Osteoblast (primary cell): ENCODE measurements around the gene WDR12. TPM values are rescaled to one million over a fixed set of nuclear protein-coding genes. Genes with fewer than 3 reads are reported as not detected.
A peak's percentile ranks its signal among the peaks of the same experiment; 100 is the strongest.
"Not testable (repeated sequence)": the region's sequence is repeated elsewhere in the genome, so short reads cannot be mapped to it uniquely, and the experiment has no call there.

ENCODE experiments used
- DNase-seq: peaks from one replicate; pipeline ENCODE4 v3.0.0; 2011; ENCODE audit warnings: low spot score, mixed read lengths; ENCODE audit not compliant: insufficient read length; ENCODE audit errors: missing footprints
- H2AFZ ChIP-seq: 2 replicates; pipeline ENCODE4 v1.6.0; 2011; ENCODE audit warnings: mild to moderate bottlenecking, low read length
- H3K27ac ChIP-seq: 2 replicates; pipeline ENCODE4 v1.5.1; 2011; ENCODE audit warnings: mild to moderate bottlenecking, low read depth, low read length, moderate library complexity
- H3K27me3 ChIP-seq: 2 replicates; pipeline ENCODE4 v1.6.0; 2012; ENCODE audit warnings: mild to moderate bottlenecking, control low read depth, inconsistent platforms, low read length, moderate library complexity; ENCODE audit not compliant: insufficient read depth
- H3K36me3 ChIP-seq: 2 replicates; pipeline ENCODE4 v1.5.1; 2011; ENCODE audit warnings: mild to moderate bottlenecking, low read length, control low read depth, moderate library complexity; ENCODE audit not compliant: insufficient read depth
- H3K4me1 ChIP-seq: 2 replicates; pipeline ENCODE4 v1.5.1; 2011; ENCODE audit warnings: mild to moderate bottlenecking, low read length, control low read depth, moderate library complexity; ENCODE audit not compliant: insufficient read depth
- H3K4me2 ChIP-seq: 2 replicates; pipeline ENCODE4 v1.6.0; 2011; ENCODE audit warnings: mild to moderate bottlenecking, low read length; ENCODE audit not compliant: insufficient read depth
- H3K4me3 ChIP-seq: fragments of 200-600 bp; sonication (generic); 3 replicates; pipeline ENCODE4 v1.5.1; 2012; ENCODE audit warnings: mild to moderate bottlenecking, low read length, inconsistent platforms; ENCODE audit not compliant: insufficient read depth
- H3K79me2 ChIP-seq: 2 replicates; pipeline ENCODE4 v1.6.0; 2012; ENCODE audit warnings: mild to moderate bottlenecking, low read length, control low read depth, inconsistent platforms; ENCODE audit not compliant: insufficient read depth
- H3K9me3 ChIP-seq: 2 replicates; pipeline ENCODE4 v1.5.1; 2011; ENCODE audit warnings: low read depth, low read length, control low read depth
- H4K20me1 ChIP-seq: 2 replicates; pipeline ENCODE4 v1.6.0; 2012; ENCODE audit warnings: mild to moderate bottlenecking, low read length, control low read depth; ENCODE audit not compliant: insufficient read depth
- total RNA-seq: library from RNA; depleted of rRNA; stranded (reverse); fragments of >200 nt; gene quantifications from 2 replicates; pipeline ENCODE4 v1.2.3, GENCODE V29; 2012
- TF ChIP-seq, protein P1 (sequence below): IDR thresholded peaks from 2 replicates; pipeline ENCODE4 v1.5.1; 2011; ENCODE audit warnings: mild to moderate bottlenecking, low read depth, low read length, moderate library complexity; ENCODE audit errors: extremely low read depth

Gene WDR12
- total RNA-seq, 1 donor = 21.4 TPM

DNA sequence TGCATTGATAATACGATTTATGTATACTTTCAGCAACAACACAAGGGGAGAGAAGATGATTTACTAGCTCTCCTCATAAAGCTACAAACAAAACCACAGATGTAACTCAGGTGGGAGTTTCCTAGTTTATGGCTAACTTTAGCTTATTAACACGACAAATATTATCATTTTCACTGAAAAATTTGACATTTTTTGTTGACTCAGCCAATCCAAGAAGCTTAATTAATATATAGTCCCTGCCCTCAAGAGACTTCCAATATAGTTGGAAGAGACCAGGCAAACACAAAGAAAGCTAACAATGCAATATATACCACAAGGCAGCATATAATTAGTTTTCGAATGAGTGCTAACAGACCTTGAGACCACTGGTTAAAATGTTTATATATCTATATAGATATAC is 775 bp downstream of the WDR12 start:
- Histone ChIP-seq H3K27ac (peak overlapping the region; percentile 90), H3K79me2 (peaks cover 41% of the 10 kb centered on the region)
- TF ChIP-seq, protein P1, sequence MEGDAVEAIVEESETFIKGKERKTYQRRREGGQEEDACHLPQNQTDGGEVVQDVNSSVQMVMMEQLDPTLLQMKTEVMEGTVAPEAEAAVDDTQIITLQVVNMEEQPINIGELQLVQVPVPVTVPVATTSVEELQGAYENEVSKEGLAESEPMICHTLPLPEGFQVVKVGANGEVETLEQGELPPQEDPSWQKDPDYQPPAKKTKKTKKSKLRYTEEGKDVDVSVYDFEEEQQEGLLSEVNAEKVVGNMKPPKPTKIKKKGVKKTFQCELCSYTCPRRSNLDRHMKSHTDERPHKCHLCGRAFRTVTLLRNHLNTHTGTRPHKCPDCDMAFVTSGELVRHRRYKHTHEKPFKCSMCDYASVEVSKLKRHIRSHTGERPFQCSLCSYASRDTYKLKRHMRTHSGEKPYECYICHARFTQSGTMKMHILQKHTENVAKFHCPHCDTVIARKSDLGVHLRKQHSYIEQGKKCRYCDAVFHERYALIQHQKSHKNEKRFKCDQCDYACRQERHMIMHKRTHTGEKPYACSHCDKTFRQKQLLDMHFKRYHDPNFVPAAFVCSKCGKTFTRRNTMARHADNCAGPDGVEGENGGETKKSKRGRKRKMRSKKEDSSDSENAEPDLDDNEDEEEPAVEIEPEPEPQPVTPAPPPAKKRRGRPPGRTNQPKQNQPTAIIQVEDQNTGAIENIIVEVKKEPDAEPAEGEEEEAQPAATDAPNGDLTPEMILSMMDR = no peak

DNA sequence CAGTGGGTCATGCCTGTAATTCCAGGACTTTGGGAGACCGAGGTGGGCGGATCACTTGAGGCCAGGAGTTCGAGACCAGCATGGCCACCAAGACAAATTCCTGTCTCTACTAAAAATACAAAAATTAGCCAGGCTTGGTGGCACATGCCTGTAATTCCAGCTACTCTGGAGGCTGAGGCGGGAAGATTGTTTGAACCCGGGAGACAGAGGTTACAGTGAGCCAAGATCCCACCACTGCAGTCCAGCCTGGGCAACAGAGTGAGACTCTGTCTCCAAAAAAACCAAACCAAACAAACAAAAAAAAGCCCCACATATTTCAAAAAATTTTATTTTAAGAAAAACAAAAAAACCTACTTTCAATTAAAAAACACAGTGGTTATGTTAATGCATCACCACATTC is 1.2 kb downstream of the WDR12 start:
- Histone ChIP-seq H3K4me1 (peaks cover 15% of the 10 kb centered on the region), H3K4me2 (peak overlapping the region; percentile 97), H3K4me3 (peak overlapping the region; percentile 84), H3K79me2 (peaks cover 44% of the 10 kb centered on the region)
- not testable (repeated sequence) for H3K27me3 ChIP-seq, H4K20me1 ChIP-seq, H3K9me3 ChIP-seq, H3K36me3 ChIP-seq, H2AFZ ChIP-seq, DNase-seq, H3K27ac ChIP-seq

More for the DNA sequence above, 775 bp downstream of the WDR12 start:
- H3K4me2 ChIP-seq = peak overlapping the region; percentile 97
- peak overlapping the region; percentile 84 for H3K4me3 ChIP-seq
- H3K4me1 ChIP-seq = peaks cover 15% of the 10 kb centered on the region
- H2AFZ ChIP-seq = no peak overlapping the region
- DNase-seq = no peak
- H4K20me1 ChIP-seq = no peaks in the 10 kb centered on the region
- H3K9me3 ChIP-seq = no peaks in the 10 kb centered on the region
- H3K36me3 ChIP-seq = no peaks in the 10 kb centered on the region
- no peaks in the 10 kb centered on the region for H3K27me3 ChIP-seq

DNA sequence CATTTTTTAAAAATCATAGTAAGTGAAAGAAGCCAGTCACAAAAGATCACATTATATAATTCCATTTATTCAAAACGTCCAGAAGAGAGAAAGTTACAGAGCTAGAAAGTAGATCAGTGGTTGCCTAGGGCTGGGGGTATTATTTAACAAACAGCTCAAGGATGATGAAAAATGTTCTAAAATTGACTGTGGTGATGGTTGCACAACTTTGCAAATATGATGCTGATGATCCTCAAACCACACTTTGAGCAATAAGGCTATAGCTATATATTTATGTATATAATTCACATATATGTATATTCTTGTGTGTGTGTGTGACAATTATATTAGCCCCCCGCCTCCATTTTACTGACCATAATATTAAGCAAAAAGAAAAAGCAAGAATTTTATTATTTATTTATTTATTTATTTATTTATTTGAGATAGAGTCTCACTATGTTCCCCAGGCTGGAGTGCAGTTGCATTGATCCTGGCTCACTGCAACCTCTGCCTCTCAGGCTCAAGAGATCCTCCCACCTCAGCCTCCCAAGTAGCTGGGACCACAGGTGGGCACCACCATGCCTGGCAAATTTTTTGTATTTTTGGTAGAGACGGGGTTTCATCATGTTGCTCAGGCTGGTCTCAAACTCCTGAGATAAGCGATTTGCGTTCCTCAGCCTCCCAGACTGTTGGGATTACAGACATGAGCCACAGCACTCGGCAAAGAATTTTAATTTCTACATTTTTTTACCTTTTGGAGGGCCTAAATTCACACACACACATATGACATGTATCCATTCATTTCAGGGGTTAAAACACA is 1.9 kb downstream of the WDR12 start:
- Histone ChIP-seq H3K36me3 (peaks cover 4% of the 10 kb centered on the region), H3K4me1 (peaks cover 15% of the 10 kb centered on the region), H3K79me2 (peaks cover 48% of the 10 kb centered on the region), H3K4me3 (no peak overlapping the region), H3K4me2 (peak overlapping the region; percentile 97), H3K27ac (no peak overlapping the region), H4K20me1 (no peaks in the 10 kb centered on the region), H2AFZ (no peak overlapping the region), H3K9me3 (no peaks in the 10 kb centered on the region), H3K27me3 (no peaks in the 10 kb centered on the region)
- no peak for DNase-seq
- TF ChIP-seq, protein P1 = no peak

DNA sequence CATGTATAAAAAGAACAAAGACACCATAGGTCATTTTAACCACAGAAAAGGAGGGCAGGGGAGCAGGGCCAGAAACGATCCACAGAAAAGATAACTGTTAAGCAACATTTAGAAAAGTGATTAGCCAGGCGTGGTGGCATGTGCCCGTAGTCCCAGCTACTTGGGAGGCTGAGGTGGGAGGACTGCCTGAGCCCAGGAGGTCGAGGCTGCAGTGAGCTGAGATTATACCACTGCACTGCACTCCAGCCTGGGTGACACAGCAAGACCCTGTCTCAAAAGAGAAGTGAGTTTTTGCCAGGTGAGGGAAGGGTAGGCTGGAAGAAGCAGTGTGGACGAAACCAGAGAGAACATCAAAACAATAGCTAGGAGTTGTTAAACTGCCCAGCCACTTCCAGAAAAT is 3.3 kb downstream of the WDR12 start:
- H3K79me2 ChIP-seq = peaks cover 53% of the 10 kb centered on the region

DNA sequence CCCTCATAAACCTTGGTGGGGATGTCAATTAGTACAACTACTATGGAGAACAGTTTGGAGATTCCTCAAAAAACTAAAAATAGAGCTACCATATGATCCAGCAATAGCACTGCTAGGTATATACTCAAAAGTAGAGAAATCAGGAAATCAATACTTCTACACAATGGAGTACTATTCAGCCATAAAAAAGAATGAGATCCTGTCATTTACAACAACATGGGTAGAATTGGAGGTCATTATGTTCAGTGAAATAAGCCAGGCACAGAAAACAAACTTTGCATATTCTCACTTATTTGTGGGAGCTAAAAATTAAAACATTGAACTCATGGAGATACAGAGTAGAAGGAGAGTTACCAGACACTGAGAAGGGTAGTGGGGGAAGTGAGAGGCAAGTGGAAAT is 6.0 kb downstream of the WDR12 start:
- H3K4me2 ChIP-seq, H3K27me3 ChIP-seq, H3K27ac ChIP-seq, DNase-seq, H3K9me3 ChIP-seq, H2AFZ ChIP-seq, H3K4me3 ChIP-seq, H3K4me1 ChIP-seq, H4K20me1 ChIP-seq, H3K36me3 ChIP-seq: not testable (repeated sequence)
- peaks cover 46% of the 10 kb centered on the region for H3K79me2 ChIP-seq

More for the DNA sequence above, 3.3 kb downstream of the WDR12 start:
- Histone ChIP-seq H2AFZ (no peak overlapping the region), H3K9me3 (no peaks in the 10 kb centered on the region), H3K27me3 (no peaks in the 10 kb centered on the region), H3K4me2 (no peak overlapping the region), H3K36me3 (peaks cover 4% of the 10 kb centered on the region), H3K4me1 (peaks cover 13% of the 10 kb centered on the region), H3K4me3 (no peak overlapping the region), H4K20me1 (no peaks in the 10 kb centered on the region), H3K27ac (peak overlapping the region; percentile 3)
- TF ChIP-seq, protein P1 = no peak
- no peak for DNase-seq
